NCI-H146 treated with DMSO at 0.1 percent for 48 hours (cell line): ENCODE results near the gene C13orf42.
"Not testable (repeated sequence)": the region's sequence is repeated elsewhere in the genome, so short reads cannot be mapped to it uniquely, and the experiment has no call there.

ENCODE experiments used
- DNase-seq: peaks from one replicate; lab custom pipeline; 2025; ENCODE audit not compliant: unreplicated experiment; lab: John Stamatoyannopoulos, UW

C13orf42 gene

GRCh38 chr13:51122868-51123566, 11.9 kb upstream of the C13orf42 start:
- DNase-seq, result no peak

- DNase-seq, result not testable (repeated sequence)
Measured at GRCh38 chr13:51120873-51121272, 9.8 kb upstream of the C13orf42 start.

GRCh38 chr13:51118809-51119431, 7.8 kb upstream of the C13orf42 start:
- DNase-seq, result no peak

GRCh38 chr13:51113969-51114368, 2.9 kb upstream of the C13orf42 start:
- DNase-seq, result no peak

- no peak for DNase-seq
Measured at GRCh38 chr13:51113186-51113881, 2.3 kb upstream of the C13orf42 start.

- no peak for DNase-seq
Measured at GRCh38 chr13:51112771-51113170, 1.7 kb upstream of the C13orf42 start.

GRCh38 chr13:51111997-51112396, 923 bp upstream of the C13orf42 start:
- no peak for DNase-seq

- DNase-seq, result no peak
Measured at GRCh38 chr13:51107996-51108395, 3.1 kb downstream of the C13orf42 start.

GRCh38 chr13:51105046-51105445, 6.0 kb downstream of the C13orf42 start:
- no peak for DNase-seq

- peak; percentile 32 for DNase-seq
Measured at GRCh38 chr13:51101636-51102235, 9.3 kb downstream of the C13orf42 start.

- DNase-seq, result no peak
Measured at GRCh38 chr13:51097353-51098043, 13.6 kb downstream of the C13orf42 start.

- DNase-seq, result no peak
Measured at GRCh38 chr13:51096131-51096530, 14.9 kb downstream of the C13orf42 start.

- DNase-seq, result no peak
Measured at GRCh38 chr13:51093574-51093973, 17.5 kb downstream of the C13orf42 start.

- DNase-seq, result no peak
Measured at GRCh38 chr13:51091839-51092238, 19.2 kb downstream of the C13orf42 start.

- DNase-seq, result no peak
Measured at GRCh38 chr13:51083706-51084105, 27.4 kb downstream of the C13orf42 start.

- peak; percentile 13 for DNase-seq
Measured at GRCh38 chr13:51080478-51081065, 30.5 kb downstream of the C13orf42 start.

- no peak for DNase-seq
Measured at GRCh38 chr13:51071493-51071892, 39.6 kb downstream of the C13orf42 start.

GRCh38 chr13:51070005-51070649, 40.9 kb downstream of the C13orf42 start:
- peak; percentile 63 for DNase-seq

GRCh38 chr13:51068501-51068900, 42.6 kb downstream of the C13orf42 start:
- no peak for DNase-seq

- no peak for DNase-seq
Measured at GRCh38 chr13:51067706-51068105, 43.4 kb downstream of the C13orf42 start.
